DOHH2 (cell line): ENCODE results near the gene RAP1GAP.

Source experiments
- H3F3A ChIP-seq: fragments of 200-600 bp; sonication (generic), shearing (Covaris generic); 2 replicates; pipeline ENCODE4 v1.6.0; 2016; ENCODE audit warnings: antibody characterized with exemption, mild to moderate bottlenecking; ENCODE audit not compliant: control insufficient read depth, insufficient read depth
- H3K27ac ChIP-seq: fragments of 200-600 bp; sonication (generic); 2 replicates; pipeline ENCODE4 v1.5.1; 2014; ENCODE audit warnings: low read depth, mild to moderate bottlenecking, low read length, moderate library complexity
- H3K27me3 ChIP-seq: fragments of 200-600 bp; sonication (generic); 2 replicates; pipeline ENCODE4 v1.6.1; 2014; ENCODE audit warnings: mild to moderate bottlenecking, low read length, mixed read lengths; ENCODE audit not compliant: control insufficient read depth
- H3K36me3 ChIP-seq: fragments of 200-600 bp; sonication (generic); 2 replicates; pipeline ENCODE4 v1.6.1; 2014; ENCODE audit warnings: mild to moderate bottlenecking, low read length, moderate library complexity, mixed read lengths; ENCODE audit not compliant: control insufficient read depth
- H3K4me1 ChIP-seq: fragments of 200-600 bp; sonication (generic); 2 replicates; pipeline ENCODE4 v1.6.1; 2014; ENCODE audit warnings: mild to moderate bottlenecking, low read length, mixed read lengths; ENCODE audit not compliant: control insufficient read depth
- H3K4me2 ChIP-seq: fragments of 200-600 bp; sonication (generic); 2 replicates; pipeline ENCODE4 v1.6.0; 2014; ENCODE audit warnings: mild to moderate bottlenecking, low read length, moderate library complexity
- H3K4me3 ChIP-seq: fragments of 200-600 bp; sonication (generic); 2 replicates; pipeline ENCODE4 v1.5.1; 2014; ENCODE audit warnings: mild to moderate bottlenecking, low read length, mixed read lengths
- H3K79me2 ChIP-seq: fragments of 200-600 bp; sonication (generic); 2 replicates; pipeline ENCODE4 v1.6.1; 2014; ENCODE audit warnings: mild to moderate bottlenecking, low read length, mixed read lengths; ENCODE audit not compliant: control insufficient read depth
- H3K9me2 ChIP-seq: fragments of 200-600 bp; sonication (generic); replicated peaks from 2 replicates; pipeline ENCODE4 v1.6.1; 2014; ENCODE audit warnings: mild to moderate bottlenecking, low read length, mixed read lengths; ENCODE audit not compliant: control insufficient read depth
- H3K9me3 ChIP-seq: fragments of 200-600 bp; sonication (generic); 2 replicates; pipeline ENCODE4 v1.6.1; 2014; ENCODE audit warnings: antibody characterized with exemption, low read length, mixed read lengths; ENCODE audit not compliant: control insufficient read depth, insufficient read depth
- H4K20me1 ChIP-seq: fragments of 200-600 bp; sonication (generic); 2 replicates; pipeline ENCODE4 v1.6.0; 2014; ENCODE audit warnings: low read depth, mild to moderate bottlenecking, antibody characterized with exemption, low read length, moderate library complexity; ENCODE audit not compliant: control insufficient read depth, insufficient read depth
- EZH2phosphoT487 ChIP-seq: fragments of 200-600 bp; sonication (generic); IDR thresholded peaks from 2 replicates; pipeline ENCODE4 v1.6.1; 2017; ENCODE audit warnings: borderline replicate concordance, mild to moderate bottlenecking, antibody characterized with exemption, low read length, moderate library complexity, mixed read lengths
- TF ChIP-seq, protein P1 (sequence below): fragments of 200-600 bp; sonication (generic); IDR thresholded peaks from one replicate; pipeline ENCODE4 v1.5.1; 2014; ENCODE audit warnings: antibody characterized with exemption, mild to moderate bottlenecking, low read depth, low read length; ENCODE audit not compliant: poor library complexity, severe bottlenecking

The RAP1GAP gene

DNA sequence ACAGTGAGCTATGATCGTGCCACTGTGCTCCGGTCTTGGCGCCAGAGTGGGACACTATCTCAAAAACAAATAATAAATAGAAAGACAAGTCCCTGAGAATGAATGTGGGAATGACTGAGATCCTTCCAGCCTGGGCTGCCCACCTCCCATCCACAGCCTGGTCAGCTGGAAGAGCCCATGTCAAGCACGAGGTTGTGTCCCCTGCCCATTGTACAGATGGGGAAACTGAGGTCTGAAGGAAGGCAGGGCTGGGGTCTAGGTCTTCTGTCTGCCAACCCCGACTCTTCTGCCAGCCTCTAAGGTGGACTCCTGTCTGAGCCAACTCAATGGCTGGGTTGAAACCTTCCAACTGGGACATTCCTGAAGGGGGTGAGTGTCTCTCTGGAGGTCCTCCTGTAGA is 79.5 kb downstream of the RAP1GAP start:
- Histone ChIP-seq H3K9me3 (no peaks in the 10 kb centered on the region), H3K36me3 (no peaks in the 10 kb centered on the region), H3K9me2 (no peaks in the 10 kb centered on the region), H3K27me3 (no peaks in the 10 kb centered on the region), H3F3A (no peaks in the 10 kb centered on the region), H3K79me2 (no peaks in the 10 kb centered on the region), H3K4me1 (no peaks in the 10 kb centered on the region), H3K4me3 (no peak overlapping the region), H3K4me2 (no peak overlapping the region), H4K20me1 (no peaks in the 10 kb centered on the region), H3K27ac (no peak overlapping the region)
- TF ChIP-seq EZH2phosphoT487 = no peak
- TF ChIP-seq, protein P1, sequence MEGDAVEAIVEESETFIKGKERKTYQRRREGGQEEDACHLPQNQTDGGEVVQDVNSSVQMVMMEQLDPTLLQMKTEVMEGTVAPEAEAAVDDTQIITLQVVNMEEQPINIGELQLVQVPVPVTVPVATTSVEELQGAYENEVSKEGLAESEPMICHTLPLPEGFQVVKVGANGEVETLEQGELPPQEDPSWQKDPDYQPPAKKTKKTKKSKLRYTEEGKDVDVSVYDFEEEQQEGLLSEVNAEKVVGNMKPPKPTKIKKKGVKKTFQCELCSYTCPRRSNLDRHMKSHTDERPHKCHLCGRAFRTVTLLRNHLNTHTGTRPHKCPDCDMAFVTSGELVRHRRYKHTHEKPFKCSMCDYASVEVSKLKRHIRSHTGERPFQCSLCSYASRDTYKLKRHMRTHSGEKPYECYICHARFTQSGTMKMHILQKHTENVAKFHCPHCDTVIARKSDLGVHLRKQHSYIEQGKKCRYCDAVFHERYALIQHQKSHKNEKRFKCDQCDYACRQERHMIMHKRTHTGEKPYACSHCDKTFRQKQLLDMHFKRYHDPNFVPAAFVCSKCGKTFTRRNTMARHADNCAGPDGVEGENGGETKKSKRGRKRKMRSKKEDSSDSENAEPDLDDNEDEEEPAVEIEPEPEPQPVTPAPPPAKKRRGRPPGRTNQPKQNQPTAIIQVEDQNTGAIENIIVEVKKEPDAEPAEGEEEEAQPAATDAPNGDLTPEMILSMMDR = no peak

DNA sequence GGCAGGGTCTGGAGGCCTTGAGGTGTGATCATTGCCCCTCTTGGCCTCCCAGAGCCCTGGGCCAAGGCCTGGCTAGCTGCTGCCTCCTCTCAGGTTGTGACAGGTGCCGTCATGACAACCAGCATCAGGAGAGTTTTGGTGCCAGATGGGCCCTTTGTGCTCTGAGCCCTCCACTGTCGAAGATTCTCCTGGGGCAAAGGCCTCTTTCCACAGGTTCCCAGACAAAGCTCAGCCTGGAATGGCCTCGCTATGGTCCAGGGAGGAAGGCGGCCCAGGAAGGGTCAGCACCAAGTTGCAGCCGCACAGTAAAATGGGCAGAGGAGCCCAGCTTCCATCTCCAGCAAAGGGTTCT is 81.6 kb downstream of the RAP1GAP start:
- H4K20me1 ChIP-seq = no peaks in the 10 kb centered on the region
- no peak overlapping the region for H3K4me3 ChIP-seq
- H3K4me1 ChIP-seq = no peaks in the 10 kb centered on the region
- no peaks in the 10 kb centered on the region for H3K9me3 ChIP-seq
- H3K4me2 ChIP-seq = no peak overlapping the region
- H3F3A ChIP-seq = no peaks in the 10 kb centered on the region
- H3K79me2 ChIP-seq = no peaks in the 10 kb centered on the region
- H3K27me3 ChIP-seq = no peaks in the 10 kb centered on the region
- TF ChIP-seq, protein P1 = no peak
- TF ChIP-seq EZH2phosphoT487 = no peak
- no peaks in the 10 kb centered on the region for H3K36me3 ChIP-seq
- no peaks in the 10 kb centered on the region for H3K9me2 ChIP-seq
- H3K27ac ChIP-seq = no peak overlapping the region

DNA sequence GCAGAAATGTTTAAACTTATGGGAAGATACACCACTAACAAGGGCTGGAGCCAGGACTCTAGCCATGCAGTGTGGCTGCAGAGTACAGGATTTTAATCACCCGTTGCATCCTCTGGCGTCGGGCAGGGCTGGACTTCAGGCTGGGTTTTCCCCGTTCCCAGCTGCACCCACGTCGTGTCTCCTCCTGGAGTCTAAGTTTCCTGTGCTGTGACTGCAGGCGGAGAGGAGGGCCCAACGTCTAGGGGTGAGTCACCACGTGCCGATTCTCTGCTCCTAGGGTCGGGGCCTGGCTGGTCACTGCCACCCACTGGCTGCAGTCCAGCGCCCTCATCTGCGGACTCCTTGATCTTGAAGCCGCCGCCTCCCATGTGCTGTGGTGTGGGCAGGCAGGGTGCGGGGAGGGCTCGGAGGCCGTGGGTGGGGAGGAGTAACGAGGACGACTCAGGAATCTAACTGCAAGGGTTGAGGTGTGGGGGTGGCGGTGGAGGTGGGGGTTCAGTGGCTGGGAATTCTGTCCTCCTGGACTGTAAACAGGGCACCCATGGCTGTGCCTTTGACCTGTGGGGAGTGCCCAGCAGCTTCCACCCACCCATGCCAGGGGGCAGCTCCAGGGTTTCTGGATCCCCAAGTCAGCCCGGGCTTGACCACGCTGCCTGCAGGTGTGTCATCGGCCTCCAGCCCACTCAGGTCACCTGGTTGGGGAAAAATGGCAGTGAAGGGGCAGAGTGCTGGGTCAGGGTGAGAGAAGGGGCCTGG is 82.1 kb downstream of the RAP1GAP start:
- Histone ChIP-seq H4K20me1 (no peaks in the 10 kb centered on the region), H3K79me2 (no peaks in the 10 kb centered on the region), H3K36me3 (no peaks in the 10 kb centered on the region), H3K4me2 (no peak overlapping the region), H3K9me2 (no peaks in the 10 kb centered on the region), H3K27ac (no peak overlapping the region), H3K27me3 (no peaks in the 10 kb centered on the region), H3F3A (no peaks in the 10 kb centered on the region), H3K4me1 (no peaks in the 10 kb centered on the region), H3K9me3 (no peaks in the 10 kb centered on the region), H3K4me3 (no peak overlapping the region)
- no peak for TF ChIP-seq EZH2phosphoT487
- TF ChIP-seq, protein P1 = no peak
